Bronchial epithelial cell (primary cell): ENCODE measurements around the gene PEX19. TPM values are rescaled to one million over a fixed set of nuclear protein-coding genes. Genes with fewer than 3 reads are reported as not detected.

Experiments
- DNase-seq: peaks from one replicate; pipeline ENCODE4 v3.0.0-alpha.2; 2010; ENCODE audit warnings: low read depth
- FAIRE-seq: peaks from 2 replicates; lab custom pipeline; 2011; peaks lifted over from hg19 to GRCh38; lab: Jason Lieb, UNC
- H3K27me3 ChIP-seq: 2 replicates; pipeline ENCODE4 v1.5.1; 2011; ENCODE audit warnings: low read length; ENCODE audit not compliant: control insufficient read depth, insufficient read depth
- H3K36me3 ChIP-seq: 2 replicates; pipeline ENCODE4 v1.5.1; 2011; ENCODE audit warnings: low read length; ENCODE audit not compliant: control insufficient read depth, insufficient read depth
- H3K4me3 ChIP-seq: 2 replicates; pipeline ENCODE4 v1.5.1; 2011; ENCODE audit warnings: mild to moderate bottlenecking, low read depth, low read length, control low read depth
- total RNA-seq: library from RNA; depleted of rRNA; stranded (reverse); fragments of >200 nt; gene quantifications from 2 replicates; pipeline ENCODE4 v1.2.1, GENCODE V29; 2014
- TF ChIP-seq, protein P1 (sequence below): IDR thresholded peaks from 2 replicates; pipeline ENCODE4 v1.5.1; 2011; ENCODE audit warnings: mild to moderate bottlenecking, moderate library complexity, low read length, control low read depth, inconsistent platforms; ENCODE audit not compliant: insufficient read depth, severe bottlenecking

PEX19 gene
- total RNA-seq, 1 donor from 2014 or later: 32.4 TPM

GRCh38 chr1:160258177-160258798, 26.6 kb downstream of the PEX19 start:
- H3K4me3 ChIP-seq: no peak overlapping the region
- no peaks in the 10 kb centered on the region for H3K27me3 ChIP-seq
- TF ChIP-seq, protein P1, sequence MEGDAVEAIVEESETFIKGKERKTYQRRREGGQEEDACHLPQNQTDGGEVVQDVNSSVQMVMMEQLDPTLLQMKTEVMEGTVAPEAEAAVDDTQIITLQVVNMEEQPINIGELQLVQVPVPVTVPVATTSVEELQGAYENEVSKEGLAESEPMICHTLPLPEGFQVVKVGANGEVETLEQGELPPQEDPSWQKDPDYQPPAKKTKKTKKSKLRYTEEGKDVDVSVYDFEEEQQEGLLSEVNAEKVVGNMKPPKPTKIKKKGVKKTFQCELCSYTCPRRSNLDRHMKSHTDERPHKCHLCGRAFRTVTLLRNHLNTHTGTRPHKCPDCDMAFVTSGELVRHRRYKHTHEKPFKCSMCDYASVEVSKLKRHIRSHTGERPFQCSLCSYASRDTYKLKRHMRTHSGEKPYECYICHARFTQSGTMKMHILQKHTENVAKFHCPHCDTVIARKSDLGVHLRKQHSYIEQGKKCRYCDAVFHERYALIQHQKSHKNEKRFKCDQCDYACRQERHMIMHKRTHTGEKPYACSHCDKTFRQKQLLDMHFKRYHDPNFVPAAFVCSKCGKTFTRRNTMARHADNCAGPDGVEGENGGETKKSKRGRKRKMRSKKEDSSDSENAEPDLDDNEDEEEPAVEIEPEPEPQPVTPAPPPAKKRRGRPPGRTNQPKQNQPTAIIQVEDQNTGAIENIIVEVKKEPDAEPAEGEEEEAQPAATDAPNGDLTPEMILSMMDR: no peak
- H3K36me3 ChIP-seq: no peaks in the 10 kb centered on the region
- DNase-seq: no peak
- no peak for FAIRE-seq

GRCh38 chr1:160257411-160258015, 27.4 kb downstream of the PEX19 start:
- no peak for FAIRE-seq
- DNase-seq: no peak
- no peaks in the 10 kb centered on the region for H3K27me3 ChIP-seq
- TF ChIP-seq, protein P1: no peak
- no peak overlapping the region for H3K4me3 ChIP-seq
- H3K36me3 ChIP-seq: no peaks in the 10 kb centered on the region

- TF ChIP-seq, protein P1: no peak
- H3K27me3 ChIP-seq: no peaks in the 10 kb centered on the region
- no peaks in the 10 kb centered on the region for H3K36me3 ChIP-seq
- DNase-seq (peak; percentile 87), FAIRE-seq (no peak)
- no peak overlapping the region for H3K4me3 ChIP-seq
These were observed 28.4 kb downstream of the PEX19 start for GRCh38 chr1:160256396-160257046.

GRCh38 chr1:160255781-160256300, 29.1 kb downstream of the PEX19 start:
- H3K4me3 ChIP-seq: no peak overlapping the region
- DNase-seq (no peak), FAIRE-seq (no peak)
- H3K27me3 ChIP-seq: no peaks in the 10 kb centered on the region
- peaks cover 2% of the 10 kb centered on the region for H3K36me3 ChIP-seq
- TF ChIP-seq, protein P1: no peak

DNA sequence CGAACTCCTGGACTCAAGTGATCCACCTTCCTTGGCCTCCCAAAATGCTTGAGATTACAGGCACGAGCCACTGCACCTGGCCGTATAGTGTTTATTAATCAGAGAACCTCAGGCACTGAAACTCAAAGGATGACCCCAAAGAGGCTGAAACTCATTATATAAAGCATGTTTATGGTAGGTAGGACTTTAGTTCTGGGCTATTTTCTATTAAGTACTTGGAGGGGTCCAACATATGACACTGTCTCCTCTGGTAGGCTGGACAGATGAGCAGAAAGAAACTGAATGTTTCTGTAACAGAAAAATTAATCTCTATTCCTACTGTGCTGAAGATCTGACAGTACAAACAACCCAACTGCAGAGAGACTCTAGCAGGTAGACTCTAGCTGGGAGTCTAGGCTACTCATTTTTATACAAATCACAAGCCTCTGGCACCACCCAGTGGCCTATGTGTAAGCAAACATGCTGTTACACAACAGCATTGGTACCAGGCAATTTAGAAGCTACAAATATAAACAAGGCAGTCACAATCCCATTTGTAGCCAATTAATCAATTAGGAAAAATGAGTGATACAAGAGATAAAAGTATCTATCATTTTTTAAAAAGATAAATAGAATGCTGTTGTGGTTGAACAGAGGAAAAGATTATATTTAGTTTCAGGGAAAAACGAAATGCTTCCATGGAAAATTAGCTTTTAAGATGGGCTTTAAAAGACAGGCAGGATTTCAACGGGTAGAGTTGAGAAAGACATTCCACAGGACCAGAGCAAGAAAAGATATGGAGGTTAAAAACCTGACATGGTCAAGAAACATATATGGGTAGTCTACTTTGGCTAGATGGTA, 33.0 kb downstream of the PEX19 start:
- DNase-seq (peak; percentile 62), FAIRE-seq (no peak)
- Histone ChIP-seq H3K36me3 (peaks cover 2% of the 10 kb centered on the region), H3K27me3 (no peaks in the 10 kb centered on the region), H3K4me3 (no peak overlapping the region)
- TF ChIP-seq, protein P1: peak; percentile 66
